Right atrium auricular region (tissue), 2 donors: ENCODE measurements around the gene PNLIPRP3. TPM values are rescaled to one million over a fixed set of nuclear protein-coding genes. Genes with fewer than 3 reads are reported as not detected.

Experiments used
- DNase-seq: peaks from one replicate; pipeline ENCODE4 v3.0.0-alpha.2; 2019; ENCODE audit warnings: low spot score
- H3K27ac ChIP-seq, 2 donors: fragments of 200-600 bp; sonication (generic); 1 replicate in 1 of 2; 2 replicates in 1 of 2; pipeline ENCODE4 v1.5.1; 2016 to 2019
- H3K27me3 ChIP-seq, 2 donors: fragments of 200-600 bp; sonication (generic); one replicate each; pipeline versions ENCODE4 v1.5.1 to v1.6.0; 2017 to 2019
- H3K36me3 ChIP-seq: fragments of 200-600 bp; sonication (generic); one replicate; pipeline ENCODE4 v1.5.1; 2016
- H3K4me1 ChIP-seq, 2 donors: fragments of 200-600 bp; sonication (generic); one replicate each; pipeline versions ENCODE4 v1.5.1 to v1.6.0; 2017 to 2019
- H3K4me3 ChIP-seq, 2 donors: fragments of 200-600 bp; sonication (generic); 1 replicate in 1 of 2; 2 replicates in 1 of 2; pipeline ENCODE4 v1.5.1; 2017 to 2019; ENCODE audit warnings: mild to moderate bottlenecking in 1 of 2, moderate library complexity in 1 of 2
- H3K9me3 ChIP-seq, 2 donors: fragments of 200-600 bp; sonication (generic); one replicate each; pipeline ENCODE4 v1.5.1; 2019
- total RNA-seq, 2 donors: library from RNA; depleted of rRNA; stranded (reverse); fragments of >200 nt; gene quantifications; one replicate each; pipeline ENCODE4 v1.1.0, GENCODE V29; 2016
- TF ChIP-seq, protein P1 (sequence below), 2 donors: fragments of 200-600 bp; sonication (generic); IDR thresholded peaks; one replicate each; pipeline ENCODE4 v1.5.1; 2019; ENCODE audit warnings: antibody characterized with exemption in 2 of 2

The PNLIPRP3 gene
- total RNA-seq, 2 donors from 2014 or later: not detected

DNA sequence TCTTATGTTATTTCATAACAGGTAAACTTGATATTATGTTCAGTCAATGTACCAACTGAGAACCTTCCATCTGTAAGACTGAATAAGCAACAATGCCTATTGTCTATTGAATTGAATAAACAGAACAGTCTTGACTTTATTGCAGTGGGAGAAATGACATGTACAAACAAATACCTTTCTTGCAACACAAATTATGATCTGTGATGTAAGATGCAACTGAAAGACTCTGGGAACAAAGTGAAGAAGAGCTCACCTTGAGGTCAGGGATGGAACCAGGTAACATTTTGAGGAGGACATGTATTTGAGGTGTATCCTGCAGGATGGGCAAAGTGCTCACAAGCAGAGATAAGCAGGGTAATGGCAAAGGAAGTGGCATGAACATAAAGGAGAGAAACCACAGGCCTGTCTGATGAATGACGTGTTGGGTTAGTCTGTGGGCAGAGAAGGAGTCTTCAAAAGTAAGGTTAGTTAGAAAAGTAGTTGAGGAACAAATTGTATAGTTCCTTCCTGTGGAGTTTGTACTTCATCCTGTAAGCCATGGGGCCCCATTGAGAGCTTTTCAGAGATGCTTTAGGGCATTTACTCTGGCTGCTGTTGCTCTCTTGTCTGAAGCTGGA is 9.5 kb downstream of the PNLIPRP3 start:
- Histone ChIP-seq H3K27ac (no peak overlapping the region), H3K4me1 (no peaks in the 10 kb centered on the region), H3K4me3 (no peak overlapping the region), H3K9me3 (no peaks in the 10 kb centered on the region), H3K36me3 (no peaks in the 10 kb centered on the region), H3K27me3 (no peaks in the 10 kb centered on the region)
- TF ChIP-seq, protein P1, sequence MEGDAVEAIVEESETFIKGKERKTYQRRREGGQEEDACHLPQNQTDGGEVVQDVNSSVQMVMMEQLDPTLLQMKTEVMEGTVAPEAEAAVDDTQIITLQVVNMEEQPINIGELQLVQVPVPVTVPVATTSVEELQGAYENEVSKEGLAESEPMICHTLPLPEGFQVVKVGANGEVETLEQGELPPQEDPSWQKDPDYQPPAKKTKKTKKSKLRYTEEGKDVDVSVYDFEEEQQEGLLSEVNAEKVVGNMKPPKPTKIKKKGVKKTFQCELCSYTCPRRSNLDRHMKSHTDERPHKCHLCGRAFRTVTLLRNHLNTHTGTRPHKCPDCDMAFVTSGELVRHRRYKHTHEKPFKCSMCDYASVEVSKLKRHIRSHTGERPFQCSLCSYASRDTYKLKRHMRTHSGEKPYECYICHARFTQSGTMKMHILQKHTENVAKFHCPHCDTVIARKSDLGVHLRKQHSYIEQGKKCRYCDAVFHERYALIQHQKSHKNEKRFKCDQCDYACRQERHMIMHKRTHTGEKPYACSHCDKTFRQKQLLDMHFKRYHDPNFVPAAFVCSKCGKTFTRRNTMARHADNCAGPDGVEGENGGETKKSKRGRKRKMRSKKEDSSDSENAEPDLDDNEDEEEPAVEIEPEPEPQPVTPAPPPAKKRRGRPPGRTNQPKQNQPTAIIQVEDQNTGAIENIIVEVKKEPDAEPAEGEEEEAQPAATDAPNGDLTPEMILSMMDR (IDR thresholded peaks at IDR 0.05): no peak
- DNase-seq: no peak

DNA sequence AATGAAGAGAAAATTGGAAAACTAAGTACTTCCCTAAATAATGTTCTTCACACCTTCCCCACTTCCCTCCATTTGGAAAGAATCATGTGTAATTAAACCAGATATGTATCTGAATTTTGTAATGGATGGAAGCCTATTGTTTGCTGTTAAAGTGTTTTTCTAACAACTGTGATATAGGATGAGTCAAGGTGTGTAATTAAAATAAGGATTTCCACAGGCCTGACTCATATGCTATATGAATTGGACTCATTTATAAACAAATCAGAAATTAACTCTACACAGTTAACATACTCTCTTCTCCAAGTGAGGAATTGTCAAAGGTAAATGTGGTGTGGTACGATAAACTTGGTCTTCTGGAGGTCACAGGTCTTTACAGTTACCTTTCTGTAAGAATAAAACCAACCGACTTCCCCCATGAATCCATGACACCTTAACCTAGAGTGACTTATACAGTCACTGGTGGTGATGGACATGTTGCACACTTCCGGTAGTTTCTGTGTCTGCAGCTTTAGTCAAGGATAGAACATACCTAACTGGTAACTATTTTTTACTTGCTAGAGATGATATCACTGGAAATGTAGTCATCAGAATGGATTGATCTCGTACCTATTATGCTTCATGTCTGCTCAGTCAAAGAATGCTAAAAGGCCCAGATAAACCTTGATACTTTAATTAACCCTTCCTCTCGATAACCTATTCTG is 12.8 kb downstream of the PNLIPRP3 start:
- no peaks in the 10 kb centered on the region for H3K9me3 ChIP-seq

DNA sequence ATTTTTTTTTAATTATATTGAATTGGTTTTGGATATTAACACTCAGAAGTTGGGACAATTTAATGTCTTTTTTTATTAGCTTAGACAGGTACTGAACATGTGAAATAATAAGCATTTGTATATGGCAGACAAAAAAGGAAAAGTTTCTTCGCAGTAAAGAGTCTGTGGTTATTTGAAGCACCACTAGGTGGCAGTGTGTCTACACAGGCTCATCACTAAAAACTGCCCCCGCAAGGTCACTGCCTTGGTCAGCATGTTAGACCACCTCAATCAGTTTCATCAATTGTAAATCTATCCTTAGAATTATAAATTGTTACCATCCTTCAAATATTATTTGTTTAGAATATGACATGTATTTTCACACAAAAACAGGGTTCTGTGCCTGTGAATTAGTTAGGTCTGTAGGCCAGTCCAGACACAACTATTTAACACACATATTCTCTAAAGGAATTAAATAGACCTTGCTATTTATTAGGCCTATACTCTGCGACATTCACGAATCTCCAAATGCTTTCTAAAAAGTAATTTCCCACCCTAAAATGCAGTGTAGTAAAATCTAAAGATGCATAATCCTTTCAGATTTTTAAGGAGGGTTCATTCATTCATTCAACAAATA is 17.0 kb downstream of the PNLIPRP3 start:
- H3K36me3 ChIP-seq: no peaks in the 10 kb centered on the region
- no peaks in the 10 kb centered on the region for H3K4me1 ChIP-seq
- TF ChIP-seq, protein P1 (IDR thresholded peaks at IDR 0.05): peak; percentile 41 to 78

More for the DNA sequence above, 12.8 kb downstream of the PNLIPRP3 start:
- Histone ChIP-seq H3K27ac (no peak overlapping the region), H3K4me1 (no peaks in the 10 kb centered on the region), H3K4me3 (no peak overlapping the region), H3K36me3 (no peaks in the 10 kb centered on the region), H3K27me3 (no peaks in the 10 kb centered on the region)
- DNase-seq: no peak
- TF ChIP-seq, protein P1 (IDR thresholded peaks at IDR 0.05): no peak

DNA sequence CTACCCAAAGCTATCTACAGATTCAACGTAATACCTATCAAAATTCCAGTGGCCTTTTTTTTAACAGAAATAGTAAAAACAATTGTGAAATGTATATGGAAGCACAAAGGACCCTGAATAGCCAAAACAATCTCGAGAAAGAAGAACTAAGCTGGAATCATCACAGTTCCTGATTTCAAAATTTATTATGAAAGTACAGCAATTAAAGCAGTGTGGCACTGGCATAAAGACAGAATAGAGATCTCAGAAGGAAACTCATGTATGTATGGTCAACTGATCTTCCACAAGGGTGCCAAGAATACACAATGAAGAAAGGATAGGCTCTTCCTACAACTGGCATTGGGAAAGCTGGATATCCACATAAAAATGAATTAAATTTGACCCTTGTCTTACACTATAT is 23.2 kb downstream of the PNLIPRP3 start:
- H3K27ac ChIP-seq: no peak overlapping the region
- H3K27me3 ChIP-seq: no peaks in the 10 kb centered on the region
- H3K36me3 ChIP-seq: no peaks in the 10 kb centered on the region
- TF ChIP-seq, protein P1 (IDR thresholded peaks at IDR 0.05): no peak
- H3K9me3 ChIP-seq: no peaks in the 10 kb centered on the region
- DNase-seq: no peak
- H3K4me1 ChIP-seq: no peaks in the 10 kb centered on the region
- no peak overlapping the region for H3K4me3 ChIP-seq

More for the DNA sequence above, 17.0 kb downstream of the PNLIPRP3 start:
- no peak for DNase-seq
- Histone ChIP-seq H3K27ac (no peak overlapping the region), H3K27me3 (no peaks in the 10 kb centered on the region), H3K9me3 (no peaks in the 10 kb centered on the region), H3K4me3 (no peak overlapping the region)

DNA sequence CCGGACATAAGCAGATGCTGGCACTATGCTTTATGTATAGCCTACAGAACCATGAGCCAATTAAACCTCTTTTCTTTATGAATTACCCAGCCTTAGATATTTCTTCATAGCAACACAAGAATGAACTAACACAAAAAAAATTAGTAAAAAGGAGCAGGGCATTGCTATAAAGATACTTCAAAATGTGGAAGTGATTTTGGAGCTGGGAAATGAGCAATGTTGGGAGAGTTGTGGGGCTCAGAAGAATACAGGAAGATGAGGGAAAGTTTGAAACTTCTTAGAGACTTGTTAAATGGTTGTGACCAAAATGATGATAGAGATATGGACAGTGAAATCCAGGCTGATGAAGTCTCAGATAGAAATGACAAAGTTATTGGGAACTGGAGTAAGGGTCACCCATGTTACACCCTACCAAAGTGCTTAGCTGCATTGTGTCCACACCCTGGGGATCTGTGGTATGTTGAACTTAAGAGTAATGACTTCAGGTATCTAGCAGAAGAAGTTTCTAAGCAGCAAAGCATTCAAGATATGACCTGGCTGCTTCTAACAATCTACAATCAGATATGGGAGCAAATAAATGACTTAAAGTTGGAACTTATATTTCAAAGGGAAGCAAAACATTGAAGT is 24.2 kb downstream of the PNLIPRP3 start:
- no peaks in the 10 kb centered on the region for H3K27me3 ChIP-seq
- no peak overlapping the region for H3K4me3 ChIP-seq
- TF ChIP-seq, protein P1 (IDR thresholded peaks at IDR 0.05): no peak
- no peak overlapping the region for H3K27ac ChIP-seq
- no peaks in the 10 kb centered on the region for H3K9me3 ChIP-seq
- no peaks in the 10 kb centered on the region for H3K36me3 ChIP-seq
- no peak for DNase-seq
- H3K4me1 ChIP-seq: no peaks in the 10 kb centered on the region
